ENCODE measurements around the gene CLK4. TPM values are rescaled to one million over a fixed set of nuclear protein-coding genes. Genes with fewer than 3 reads are reported as not detected.
A peak's percentile ranks its signal among the peaks of the same experiment; 100 is the strongest.

CLK4 gene
- total RNA-seq, 1 experiment from 2014 or later = 23.8 TPM

- TF ChIP-seq EZH2phosphoT487 (IDR thresholded peaks at IDR 0.05; ENCODE audit: borderline replicate concordance, low read length) (no peak), CTCF (conservative IDR thresholded peaks at IDR 0.05; ENCODE audit: low read depth, low read length) (no peak), EZH2 (IDR thresholded peaks at IDR 0.05; ENCODE audit: low read length, unreplicated experiment) (no peak)
- Histone ChIP-seq H3K27ac (ENCODE audit: low read length) (no peak overlapping the region), H4K20me1 (ENCODE audit: low read length) (no peaks in the 10 kb centered on the region), H3F3A (ENCODE audit: low read length, unreplicated experiment) (no peaks in the 10 kb centered on the region), H2AFZ (ENCODE audit: low read length) (no peak overlapping the region), H3K9me2 (replicated peaks; ENCODE audit: low read length) (no peaks in the 10 kb centered on the region), H3K4me2 (ENCODE audit: low read length) (no peak overlapping the region), H3K79me2 (ENCODE audit: low read length) (no peaks in the 10 kb centered on the region), H3K36me3 (ENCODE audit: low read depth, low read length) (no peaks in the 10 kb centered on the region), H3K4me3 (ENCODE audit: low read length) (no peak overlapping the region), H3K9me3 (ENCODE audit: low read length) (no peaks in the 10 kb centered on the region; the same call in 1 of the 2 replicates), H3K9ac (ENCODE audit: low read length) (no peak overlapping the region), H3K4me1 (ENCODE audit: insufficient read depth, low read length) (no peaks in the 10 kb centered on the region), H3K27me3 (ENCODE audit: low read length) (peaks cover 18% of the 10 kb centered on the region; the same call in 1 of the 2 replicates)
- DNase-seq (no peak), ATAC-seq (no peak)
- intact Hi-C loops (cut with micrococcal nuclease) = no loop called here
- no TSS peak for BruUV-seq (replicated peaks)
- CTCF ChIA-PET = no interaction called here
- POLR2A ChIA-PET (ENCODE audit: unreplicated experiment) = no interaction called here
Measured at GRCh38 chr5:178572617-178573016, 54.2 kb downstream of the CLK4 start.

- Histone ChIP-seq H3K79me2 (ENCODE audit: low read length) (no peaks in the 10 kb centered on the region), H3K27me3 (ENCODE audit: low read length) (peaks cover 29% of the 10 kb centered on the region), H3F3A (ENCODE audit: low read length, unreplicated experiment) (no peaks in the 10 kb centered on the region), H3K4me1 (ENCODE audit: insufficient read depth, low read length) (no peaks in the 10 kb centered on the region), H3K9me2 (replicated peaks; ENCODE audit: low read length) (no peaks in the 10 kb centered on the region), H3K27ac (ENCODE audit: low read length) (no peak overlapping the region), H4K20me1 (ENCODE audit: low read length) (no peaks in the 10 kb centered on the region), H3K9me3 (ENCODE audit: low read length) (no peaks in the 10 kb centered on the region; the same call in 1 of the 2 replicates), H2AFZ (ENCODE audit: low read length) (no peak overlapping the region), H3K4me2 (ENCODE audit: low read length) (no peak overlapping the region), H3K4me3 (ENCODE audit: low read length) (no peak overlapping the region), H3K36me3 (ENCODE audit: low read depth, low read length) (no peaks in the 10 kb centered on the region), H3K9ac (ENCODE audit: low read length) (no peak overlapping the region)
- peak; percentile 21 for DNase-seq
- ChIA-PET POLR2A (ENCODE audit: unreplicated experiment) (no interaction called here), CTCF (no interaction called here)
- TF ChIP-seq EZH2phosphoT487 (IDR thresholded peaks at IDR 0.05; ENCODE audit: borderline replicate concordance, low read length) (no peak), EZH2 (IDR thresholded peaks at IDR 0.05; ENCODE audit: low read length, unreplicated experiment) (no peak)
- intact Hi-C loops (cut with micrococcal nuclease) = no loop called here
- no peak for ATAC-seq
- BruUV-seq (replicated peaks) = no TSS peak
Measured at GRCh38 chr5:178569485-178569884, 57.4 kb downstream of the CLK4 start.

- no peak for ATAC-seq
- no peak for DNase-seq
- no peaks in the 10 kb centered on the region for H4K20me1 ChIP-seq (ENCODE audit: low read length)
- no peak overlapping the region for H3K27ac ChIP-seq (ENCODE audit: low read length)
- H3K4me2 ChIP-seq (ENCODE audit: low read length) = no peak overlapping the region
- no peaks in the 10 kb centered on the region for H3K79me2 ChIP-seq (ENCODE audit: low read length)
- H3K36me3 ChIP-seq (ENCODE audit: low read depth, low read length) = no peaks in the 10 kb centered on the region
- no peak overlapping the region for H2AFZ ChIP-seq (ENCODE audit: low read length)
- BruUV-seq (replicated peaks) = no TSS peak
- H3F3A ChIP-seq (ENCODE audit: low read length, unreplicated experiment) = no peaks in the 10 kb centered on the region
- H3K9ac ChIP-seq (ENCODE audit: low read length) = no peak overlapping the region
- H3K4me1 ChIP-seq (ENCODE audit: insufficient read depth, low read length) = no peaks in the 10 kb centered on the region
- TF ChIP-seq EZH2phosphoT487 (IDR thresholded peaks at IDR 0.05; ENCODE audit: borderline replicate concordance, low read length) (no peak), CTCF (conservative IDR thresholded peaks at IDR 0.05; ENCODE audit: low read depth, low read length) (no peak), EZH2 (IDR thresholded peaks at IDR 0.05; ENCODE audit: low read length, unreplicated experiment) (no peak)
- H3K9me2 ChIP-seq (replicated peaks; ENCODE audit: low read length) = no peaks in the 10 kb centered on the region
- H3K27me3 ChIP-seq (ENCODE audit: low read length) = peaks cover 47% of the 10 kb centered on the region
- ChIA-PET POLR2A (ENCODE audit: unreplicated experiment) (no interaction called here), CTCF (no interaction called here)
- no peak overlapping the region for H3K4me3 ChIP-seq (ENCODE audit: low read length)
- H3K9me3 ChIP-seq (ENCODE audit: low read length) = no peaks in the 10 kb centered on the region
- intact Hi-C loops (cut with micrococcal nuclease) = no loop called here
Measured at GRCh38 chr5:178564811-178565550, 61.9 kb downstream of the CLK4 start.
